A549 (cell line): ENCODE data around the gene CDH4. TPM values are rescaled to one million over a fixed set of nuclear protein-coding genes. Genes with fewer than 3 reads are reported as not detected.

Source experiments
- ATAC-seq, 2 experiments: fragments of 200-7000 bp in 1 of 2; fragments of >200 bp in 1 of 2; cut with Nextera tagmentation in 1 of 2; cut with Tn5 transposase in 1 of 2; 3 replicates each; pipeline versions ENCODE4 v1.8.0 to v1.9.1; 2018 to 2020; ENCODE audit warnings: mild to moderate bottlenecking in 1 of 2, moderate library complexity in 1 of 2
- CTCF ChIA-PET: fragments of 300-600 bp; sonication (Branson Sonifier 250); formaldehyde crosslinking; extraction: SDS; loops from one replicate; lab custom pipeline; 2021; ENCODE audit warnings: antibody characterized with exemption, inconsistent platforms; lab: Yijun Ruan, JAX
- POLR2A ChIA-PET: fragments of 350-600 bp; formaldehyde crosslinking; extraction: SDS; loops from one replicate; lab custom pipeline; 2021; ENCODE audit warnings: antibody characterized with exemption, inconsistent platforms; lab: Yijun Ruan, JAX
- DNase-seq, 2 experiments: peaks; one replicate each; pipeline versions ENCODE4 v3.0.0 to v3.0.0-alpha.2; 2011 to 2016; ENCODE audit warnings: low read depth in 1 of 2, low spot score in 1 of 2
- FAIRE-seq: peaks from 2 replicates; lab custom pipeline; 2011; peaks lifted over from hg19 to GRCh38; lab: Jason Lieb, UNC
- H3K27ac ChIP-seq, 2 experiments: fragments of >200 bp; sonication (Bioruptor Twin); formaldehyde crosslinking; 3 replicates each; pipeline ENCODE4 v1.5.1; 2016 to 2017
- H3K4me1 ChIP-seq: fragments of >200 bp; sonication (Bioruptor Twin); formaldehyde crosslinking; 3 replicates; pipeline ENCODE4 v1.6.1; 2016
- H3K4me2 ChIP-seq: fragments of >200 bp; sonication (Bioruptor Twin); formaldehyde crosslinking; 3 replicates; pipeline ENCODE4 v1.6.1; 2016
- H3K4me3 ChIP-seq: fragments of >200 bp; sonication (Bioruptor Twin); formaldehyde crosslinking; 3 replicates; pipeline ENCODE4 v1.5.1; 2016
- H3K9me3 ChIP-seq: fragments of >200 bp; sonication (Bioruptor Twin); formaldehyde crosslinking; 3 replicates; pipeline ENCODE4 v1.6.1; 2016
- ATOH8 ChIP-seq: fragments of 250-450 bp; sonication (Bioruptor Pico); IDR thresholded peaks from 2 replicates; pipeline ENCODE4 v1.5.0; 2020; ENCODE audit warnings: low read depth, mild to moderate bottlenecking, moderate library complexity
- BHLHE40 ChIP-seq: IDR thresholded peaks from 2 replicates; pipeline ENCODE4 v1.6.1; 2012; ENCODE audit warnings: low read depth, low read length, inconsistent platforms
- CHD2 ChIP-seq: fragments of 150-350 bp; IDR thresholded peaks from 2 replicates; pipeline ENCODE4 v1.6.1; 2014; ENCODE audit warnings: low read length; ENCODE audit not compliant: partially characterized antibody
- CHD4 ChIP-seq: fragments of 200-600 bp; sonication (generic); IDR thresholded peaks from 2 replicates; pipeline ENCODE4 v1.6.1; 2016; ENCODE audit warnings: antibody characterized with exemption, mild to moderate bottlenecking, borderline replicate concordance
- CTCF ChIP-seq: fragments of >200 bp; sonication (Bioruptor Twin); formaldehyde crosslinking; IDR thresholded peaks from 3 replicates; pipeline ENCODE4 v1.5.1; 2016
- E2F6 ChIP-seq: IDR thresholded peaks from 2 replicates; pipeline ENCODE4 v1.6.1; 2012; ENCODE audit warnings: low read depth, borderline replicate concordance
- HDAC2 ChIP-seq: fragments of 200-600 bp; sonication (generic); IDR thresholded peaks from 2 replicates; pipeline ENCODE4 v1.6.1; 2016
- HES2 ChIP-seq: fragments of >200 bp; sonication (Bioruptor Twin); formaldehyde crosslinking; IDR thresholded peaks from 2 replicates; pipeline ENCODE4 v1.6.1; 2016
- HEYL ChIP-seq: fragments of 250-450 bp; sonication (Bioruptor Pico); IDR thresholded peaks from 2 replicates; pipeline ENCODE4 v1.8.0; 2021; ENCODE audit warnings: mild to moderate bottlenecking, moderate library complexity
- HOXB5 ChIP-seq: fragments of 250-450 bp; sonication (Bioruptor Pico); IDR thresholded peaks from 2 replicates; pipeline ENCODE4 v1.5.0; 2020; ENCODE audit warnings: mild to moderate bottlenecking, moderate library complexity
- JUN ChIP-seq, 2 experiments: fragments of >200 bp; sonication (Bioruptor Twin); formaldehyde crosslinking; IDR thresholded peaks; 2 replicates in 1 of 2; 3 replicates in 1 of 2; pipeline ENCODE4 v1.6.1; 2016 to 2017
- KDM1A ChIP-seq: fragments of 200-600 bp; sonication (generic); IDR thresholded peaks from 2 replicates; pipeline ENCODE4 v1.6.1; 2016; ENCODE audit warnings: low read depth, mild to moderate bottlenecking
- POLR2A ChIP-seq: IDR thresholded peaks from 2 replicates; pipeline ENCODE4 v1.6.1; 2012; ENCODE audit warnings: mild to moderate bottlenecking, low read length
- RAD21 ChIP-seq, 2 experiments: fragments of >200 bp in 1 of 2; sonication (Bioruptor Twin) in 1 of 2; formaldehyde crosslinking in 1 of 2; IDR thresholded peaks in 1 of 2; conservative IDR thresholded peaks in 1 of 2; 2 replicates in 1 of 2; 3 replicates in 1 of 2; pipeline ENCODE4 v1.6.1; 2012 to 2018; ENCODE audit warnings: inconsistent platforms in 1 of 2
- REST ChIP-seq: fragments of 200-600 bp; sonication (generic); IDR thresholded peaks from 2 replicates; pipeline ENCODE4 v1.6.1; 2016; ENCODE audit warnings: antibody characterized with exemption, mild to moderate bottlenecking, moderate library complexity
- SMC3 ChIP-seq: fragments of >200 bp; sonication (Bioruptor Twin); formaldehyde crosslinking; IDR thresholded peaks from 3 replicates; pipeline ENCODE4 v1.6.1; 2018; ENCODE audit warnings: inconsistent platforms
- SREBF2 ChIP-seq: fragments of 450-650 bp; IDR thresholded peaks from 2 replicates; pipeline ENCODE4 v1.6.1; 2014; ENCODE audit warnings: mild to moderate bottlenecking, moderate library complexity
- TP53 ChIP-seq: fragments of 250-450 bp; sonication (Bioruptor Pico); IDR thresholded peaks from 2 replicates; pipeline ENCODE4 v1.5.0; 2021; ENCODE audit warnings: mild to moderate bottlenecking, moderate library complexity
- USF2 ChIP-seq: fragments of 450-650 bp; IDR thresholded peaks from 2 replicates; pipeline ENCODE4 v1.6.1; 2014; ENCODE audit warnings: antibody characterized with exemption
- ZSCAN20 ChIP-seq: fragments of 250-450 bp; sonication (Bioruptor Pico); IDR thresholded peaks from 2 replicates; pipeline ENCODE4 v1.8.0; 2022; ENCODE audit warnings: mild to moderate bottlenecking, moderate library complexity
- WGBS: methylation state at CpG from one replicate; pipeline ENCODE4 v1.1.6; 2017; ENCODE audit errors: missing lambda C conversion rate; 5-methylcytosine and 5-hydroxymethylcytosine counted together
- polyA plus RNA-seq, 4 experiments: library from polyadenylated mRNA; depleted of rRNA in 3 of 4; stranded (reverse); fragments of >200 nt; fragmentation: RNase III in 1 of 4; extraction: RNeasy Plus Mini Kit Qiagen cat#74134 plus additional on column Dnase treatment in 1 of 4; gene quantifications; 2 replicates in 3 of 4; 3 replicates in 1 of 4; pipeline ENCODE4 v1.2.3, GENCODE V29; 2011 to 2017

The CDH4 gene
- polyA plus RNA-seq, 2 of the 4 experiments (the other 2 are of a cell fraction): 3.4 to 10.3 TPM

GRCh38 chr20:61382194-61382593 lies 130.1 kb downstream of the CDH4 start (continued):
- TF ChIP-seq USF2: no peak
- TF ChIP-seq CHD4: no peak
- TF ChIP-seq RAD21 (conservative IDR thresholded peaks at IDR 0.05 in 1 of 2, IDR thresholded peaks at IDR 0.05 in 1 of 2): no peak
- no peak for TF ChIP-seq TP53 (CRISPR knock-in tag)
- no peak for TF ChIP-seq HDAC2
- TF ChIP-seq SREBF2: no peak
- TF ChIP-seq ZSCAN20: no peak

GRCh38 chr20:61385296-61385695 lies 133.2 kb downstream of the CDH4 start:
- DNase-seq: no peak
- H3K9me3 ChIP-seq: no peaks in the 10 kb centered on the region
- no peak for TF ChIP-seq JUN (IDR thresholded peaks at IDR 0.05)
- TF ChIP-seq, all 56 proteins: peak for 0
- Histone ChIP-seq H3K4me3 (no peak overlapping the region), H3K4me2 (no peak overlapping the region), H3K27ac (no peak overlapping the region), H3K4me1 (no peaks in the 10 kb centered on the region)
- no peak for ATAC-seq
- no peak for FAIRE-seq
- CTCF ChIA-PET: no interaction called here
- POLR2A ChIA-PET: no interaction called here
- 90% methylated on average over 11 of the region's 11 CpGs for WGBS

GRCh38 chr20:61385731-61386130 lies 133.7 kb downstream of the CDH4 start:
- H3K9me3 ChIP-seq: no peaks in the 10 kb centered on the region
- H3K4me1 ChIP-seq: no peaks in the 10 kb centered on the region
- no peak for TF ChIP-seq BHLHE40
- TF ChIP-seq HEYL: no peak
- TF ChIP-seq HOXB5: no peak
- TF ChIP-seq CTCF: no peak
- no peak for TF ChIP-seq SMC3
- no peak for TF ChIP-seq E2F6
- no peak for TF ChIP-seq CHD2
- TF ChIP-seq ATOH8 (CRISPR knock-in tag): no peak
- CTCF ChIA-PET: no interaction called here
- 74% methylated on average over 9 of the region's 10 CpGs for WGBS
- H3K4me3 ChIP-seq: no peak overlapping the region
- H3K4me2 ChIP-seq: no peak overlapping the region
- no peak overlapping the region for H3K27ac ChIP-seq
- no peak for FAIRE-seq
- DNase-seq: no peak
- POLR2A ChIA-PET: no interaction called here
- ATAC-seq: no peak

- POLR2A ChIA-PET: no interaction called here
- Histone ChIP-seq H3K4me3 (no peak overlapping the region), H3K27ac (0 out of 6 replicates have a peak overlapping the region, but pooled peaks of 1 of the 2 experiments have one; percentile 6), H3K4me1 (peaks cover 9% of the 10 kb centered on the region; the same call in 1 of the 3 replicates), H3K9me3 (no peaks in the 10 kb centered on the region), H3K4me2 (peak overlapping the region; percentile 44; the same call in 1 of the 3 replicates)
- ATAC-seq (peak; percentile 75 to 84; a peak in 5 of 6 replicates), DNase-seq (peak; percentile 12 to 22), FAIRE-seq (no peak)
- no peak for TF ChIP-seq KDM1A
- TF ChIP-seq USF2: no peak
- TF ChIP-seq CHD4: no peak
- TF ChIP-seq REST: no peak
- TF ChIP-seq HES2: no peak
- TF ChIP-seq POLR2A: no peak
- CTCF ChIA-PET: no interaction called here
- 50% methylated on average over 12 of the region's 13 CpGs for WGBS
These were observed 135.3 kb downstream of the CDH4 start for GRCh38 chr20:61387204-61387953.
